PFSK-1 (cell line): Measurements from ENCODE around the gene TEX14.

Source experiments
- REST ChIP-seq, 2 experiments: IDR thresholded peaks; 2 replicates each; pipeline versions ENCODE4 v1.6.1 to v1.8.0; 2011 to 2012; ENCODE audit warnings: low read depth in 2 of 2, low read length in 2 of 2, control low read depth in 1 of 2, inconsistent platforms in 1 of 2, mild to moderate bottlenecking in 1 of 2, moderate library complexity in 1 of 2; ENCODE audit not compliant: insufficient read depth in 1 of 2
- TAF1 ChIP-seq: IDR thresholded peaks from 2 replicates; pipeline ENCODE4 v1.6.1; 2012; ENCODE audit warnings: low read length, control low read depth, borderline replicate concordance; ENCODE audit not compliant: insufficient read depth

GRCh38 chr17:58734811-58735210, 43.0 kb upstream of the TEX14 start:
- TF ChIP-seq TAF1 (no peak), REST (IDR thresholded peaks at IDR 0.05; ENCODE audit: insufficient read depth in 1 of 2, low read depth in 2 of 2, low read length in 2 of 2) (no peak)
